MM.1S (cell line): ENCODE measurements around the gene PTP4A2.

ENCODE experiments used
- DNase-seq: peaks from one replicate; pipeline ENCODE4 v3.0.0-alpha.2; 2015
- H2AFZ ChIP-seq: fragments of 300-600 bp; sonication (generic); 2 replicates; pipeline ENCODE4 v1.6.0; 2016; ENCODE audit warnings: antibody characterized with exemption, low read length
- H3F3A ChIP-seq: fragments of 300-600 bp; sonication (generic); 2 replicates; pipeline ENCODE4 v1.6.1; 2016; ENCODE audit warnings: mild to moderate bottlenecking, antibody characterized with exemption, low read length, moderate library complexity, mixed read lengths; ENCODE audit not compliant: insufficient read depth
- H3K27ac ChIP-seq: fragments of 300-600 bp; sonication (generic); 2 replicates; pipeline ENCODE4 v1.5.1; 2016; ENCODE audit warnings: mild to moderate bottlenecking, low read length
- H3K27me3 ChIP-seq: fragments of 300-600 bp; sonication (generic); replicated peaks from 2 replicates; pipeline ENCODE4 v1.6.0; 2016; ENCODE audit warnings: low read length; ENCODE audit not compliant: insufficient read depth
- H3K36me3 ChIP-seq: fragments of 300-600 bp; sonication (generic); replicated peaks from 2 replicates; pipeline ENCODE4 v1.6.1; 2016; ENCODE audit warnings: mild to moderate bottlenecking, low read length, mixed read lengths; ENCODE audit not compliant: insufficient read depth
- H3K4me1 ChIP-seq: fragments of 300-600 bp; sonication (generic); 2 replicates; pipeline ENCODE4 v1.6.1; 2016; ENCODE audit warnings: low read length, mixed read lengths
- H3K4me2 ChIP-seq: fragments of 300-600 bp; sonication (generic); 2 replicates; pipeline ENCODE4 v1.6.0; 2016; ENCODE audit warnings: low read depth, low read length
- H3K4me3 ChIP-seq: fragments of 300-600 bp; sonication (generic); 2 replicates; pipeline ENCODE4 v1.5.1; 2016; ENCODE audit warnings: low read length, mixed read lengths
- H3K79me2 ChIP-seq: fragments of 300-600 bp; sonication (generic); 2 replicates; pipeline ENCODE4 v1.6.1; 2016; ENCODE audit warnings: mixed run types, low read length, mixed read lengths
- H3K9ac ChIP-seq: fragments of 300-600 bp; sonication (generic); 2 replicates; pipeline ENCODE4 v1.6.1; 2016; ENCODE audit warnings: low read length, mixed read lengths
- H3K9me2 ChIP-seq: fragments of 300-600 bp; sonication (generic); replicated peaks from 2 replicates; pipeline ENCODE4 v1.6.1; 2016; ENCODE audit warnings: mild to moderate bottlenecking, low read length, mixed read lengths; ENCODE audit not compliant: insufficient read depth
- H3K9me3 ChIP-seq: fragments of 300-600 bp; sonication (generic); replicated peaks from 2 replicates; pipeline ENCODE4 v1.6.1; 2016; ENCODE audit warnings: mild to moderate bottlenecking, low read length, mixed read lengths; ENCODE audit not compliant: insufficient read depth
- H4K20me1 ChIP-seq: fragments of 300-600 bp; sonication (generic); 2 replicates; pipeline ENCODE4 v1.6.1; 2016; ENCODE audit warnings: mild to moderate bottlenecking, low read length, moderate library complexity, mixed read lengths; ENCODE audit not compliant: insufficient read depth
- CTCF ChIP-seq: fragments of 300-600 bp; sonication (generic); IDR thresholded peaks from 2 replicates; pipeline ENCODE4 v1.5.1; 2016; ENCODE audit warnings: antibody characterized with exemption, low read length, mixed read lengths
- EZH2 ChIP-seq: fragments of 300-600 bp; sonication (generic); optimal IDR thresholded peaks from 2 replicates; pipeline ENCODE3; 2017; ENCODE audit warnings: low read depth, mild to moderate bottlenecking, antibody characterized with exemption, low read length, mixed read lengths
- EZH2phosphoT487 ChIP-seq: fragments of 300-600 bp; sonication (generic); IDR thresholded peaks from 2 replicates; pipeline ENCODE4 v1.6.1; 2018; ENCODE audit warnings: antibody characterized with exemption, low read length

PTP4A2 gene

GRCh38 chr1:31931593-31932225 is 6.5 kb downstream of the PTP4A2 start:
- H3K4me3 ChIP-seq = no peak overlapping the region

GRCh38 chr1:31930836-31931592 is 7.2 kb downstream of the PTP4A2 start:
- peaks cover 67% of the 10 kb centered on the region for H4K20me1 ChIP-seq
- H3K27me3 ChIP-seq = no peaks in the 10 kb centered on the region
- no peak overlapping the region for H3K4me3 ChIP-seq
- peaks cover 98% of the 10 kb centered on the region for H3K79me2 ChIP-seq
- peaks cover 27% of the 10 kb centered on the region for H3K4me1 ChIP-seq
- H3K9ac ChIP-seq = no peak overlapping the region
- H2AFZ ChIP-seq = no peak overlapping the region
- TF ChIP-seq EZH2phosphoT487 (no peak), EZH2 (no peak), CTCF (no peak)
- no peak overlapping the region for H3K4me2 ChIP-seq
- H3K27ac ChIP-seq = no peak overlapping the region
- H3K9me2 ChIP-seq = no peaks in the 10 kb centered on the region
- no peaks in the 10 kb centered on the region; the same call in 1 of the 2 replicates for H3F3A ChIP-seq
- DNase-seq = no peak
- no peaks in the 10 kb centered on the region for H3K9me3 ChIP-seq
- no peaks in the 10 kb centered on the region for H3K36me3 ChIP-seq

More at GRCh38 chr1:31931593-31932225, 6.5 kb downstream of the PTP4A2 start:
- Histone ChIP-seq H3K4me1 (peaks cover 28% of the 10 kb centered on the region), H2AFZ (no peak overlapping the region), H3K36me3 (no peaks in the 10 kb centered on the region), H4K20me1 (peaks cover 72% of the 10 kb centered on the region), H3K9ac (no peak overlapping the region), H3K27me3 (no peaks in the 10 kb centered on the region), H3K79me2 (peaks cover 98% of the 10 kb centered on the region), H3K9me2 (no peaks in the 10 kb centered on the region), H3F3A (peaks cover 3% of the 10 kb centered on the region), H3K9me3 (no peaks in the 10 kb centered on the region), H3K27ac (no peak overlapping the region), H3K4me2 (no peak overlapping the region)
- DNase-seq = no peak
- TF ChIP-seq CTCF (no peak), EZH2phosphoT487 (no peak), EZH2 (no peak)

DNA sequence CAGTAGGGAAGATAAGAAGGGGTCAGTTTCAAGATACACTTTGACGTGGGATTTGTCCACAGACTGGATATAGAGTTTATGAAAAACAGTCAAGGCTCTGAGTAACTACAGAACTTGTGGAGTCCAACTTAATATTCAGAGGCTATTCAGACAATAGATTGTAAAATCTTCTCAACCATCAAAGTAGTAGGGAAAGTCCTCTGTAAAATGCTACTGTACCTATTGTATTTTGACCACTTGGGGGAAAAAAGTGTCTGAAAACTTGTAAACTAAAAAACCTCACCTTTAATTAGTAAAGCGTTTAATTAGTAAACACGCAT is 10.5 kb downstream of the PTP4A2 start:
- Histone ChIP-seq H2AFZ (no peak overlapping the region), H3K9me2 (no peaks in the 10 kb centered on the region), H3K36me3 (no peaks in the 10 kb centered on the region), H3K9me3 (no peaks in the 10 kb centered on the region), H3K27me3 (no peaks in the 10 kb centered on the region), H3K4me2 (no peak overlapping the region), H3K9ac (no peak overlapping the region), H3K79me2 (peaks cover 97% of the 10 kb centered on the region), H3K4me1 (peaks cover 9% of the 10 kb centered on the region; the same call in 1 of the 2 replicates), H3K27ac (no peak overlapping the region), H3F3A (no peaks in the 10 kb centered on the region; the same call in 1 of the 2 replicates), H3K4me3 (no peak overlapping the region), H4K20me1 (peaks cover 52% of the 10 kb centered on the region)
- no peak for DNase-seq
- TF ChIP-seq EZH2phosphoT487 = no peak
- no peak for TF ChIP-seq CTCF
- no peak for TF ChIP-seq EZH2
